Vagina (tissue), 2 donors: Measurements from ENCODE around the gene CNGB1. TPM values are rescaled to one million over a fixed set of nuclear protein-coding genes. Genes with fewer than 3 reads are reported as not detected.

ENCODE experiments used
- DNase-seq, 2 donors: peaks; one replicate each; pipeline ENCODE4 v3.0.0-alpha.2; 2017; ENCODE audit errors: extremely low spot score in 2 of 2
- H3K27ac ChIP-seq: fragments of 200-600 bp; sonication (generic); one replicate; pipeline ENCODE4 v1.5.1; 2019
- H3K27me3 ChIP-seq: fragments of 200-600 bp; sonication (generic); one replicate; pipeline ENCODE4 v1.5.1; 2019
- H3K36me3 ChIP-seq, 2 donors: fragments of 200-600 bp; sonication (generic); one replicate each; pipeline ENCODE4 v1.5.1; 2017 to 2019
- H3K4me1 ChIP-seq: fragments of 200-600 bp; sonication (generic); one replicate; pipeline ENCODE4 v1.5.1; 2019
- H3K4me3 ChIP-seq, 2 donors: fragments of 200-600 bp; sonication (generic); 1 replicate in 1 of 2; 2 replicates in 1 of 2; pipeline ENCODE4 v1.5.1; 2016 to 2019
- H3K9me3 ChIP-seq: fragments of 200-600 bp; sonication (generic); one replicate; pipeline ENCODE4 v1.5.1; 2019
- POLR2A ChIP-seq, 2 donors: fragments of 450-650 bp; IDR thresholded peaks; one replicate each; pipeline ENCODE4 v1.6.1; 2017; ENCODE audit warnings: antibody characterized with exemption in 2 of 2, mild to moderate bottlenecking in 2 of 2, moderate library complexity in 2 of 2
- POLR2AphosphoS5 ChIP-seq, 2 donors: sonication (generic); formaldehyde crosslinking; IDR thresholded peaks; one replicate each; pipeline ENCODE4 v1.9.0; 2017; ENCODE audit warnings: antibody characterized with exemption in 2 of 2, mild to moderate bottlenecking in 2 of 2, low read depth in 1 of 2; ENCODE audit not compliant: insufficient read depth in 1 of 2
- intact Hi-C: fragments of 100-400 bp; cut with DNase I; formaldehyde crosslinking; loops from one replicate; pipeline ENCODE4 v1.15.1; 2023
- total RNA-seq: library from RNA; depleted of rRNA; stranded (reverse); fragments of >200 nt; gene quantifications from one replicate; pipeline ENCODE4 v1.2.3, GENCODE V29; 2016
- TF ChIP-seq, protein P1 (sequence below), 3 experiments: fragments of 450-650 bp in 2 of 3; fragments of 200-600 bp in 1 of 3; sonication (generic) in 1 of 3; IDR thresholded peaks; one replicate each; pipeline ENCODE4 v1.5.1; 2017 to 2019; ENCODE audit warnings: antibody characterized with exemption in 3 of 3, mild to moderate bottlenecking in 2 of 3, moderate library complexity in 2 of 3

Gene CNGB1
- total RNA-seq, 1 donor from 2014 or later, result not detected

DNA sequence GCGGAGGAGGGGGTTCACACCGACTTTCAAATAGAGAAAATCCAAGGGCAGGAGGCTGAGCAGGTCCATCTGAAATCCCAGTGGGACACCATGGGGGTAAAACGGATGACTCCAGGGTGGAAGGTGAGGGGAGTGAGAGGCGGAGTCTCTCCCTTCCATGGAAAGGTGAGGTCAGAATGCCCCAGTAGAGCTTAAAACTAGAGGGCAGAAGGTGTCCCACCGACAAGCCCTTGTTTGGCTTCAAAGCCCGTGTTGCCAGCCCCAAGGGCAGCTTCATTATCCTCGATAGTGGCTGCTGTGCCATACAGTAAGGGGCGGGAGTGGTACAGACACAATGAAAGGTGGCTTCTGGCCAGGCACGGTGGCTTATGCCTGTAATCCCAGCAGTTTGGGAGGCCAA is 55.7 kb downstream of the CNGB1 start:
- Histone ChIP-seq H3K4me1 (no peaks in the 10 kb centered on the region), H3K9me3 (no peaks in the 10 kb centered on the region), H3K27ac (no peak overlapping the region), H3K27me3 (no peaks in the 10 kb centered on the region), H3K36me3 (no peaks in the 10 kb centered on the region), H3K4me3 (no peak overlapping the region)
- intact Hi-C loops, result no loop called here
- TF ChIP-seq POLR2A (IDR thresholded peaks at IDR 0.05), result no peak
- TF ChIP-seq, protein P1, sequence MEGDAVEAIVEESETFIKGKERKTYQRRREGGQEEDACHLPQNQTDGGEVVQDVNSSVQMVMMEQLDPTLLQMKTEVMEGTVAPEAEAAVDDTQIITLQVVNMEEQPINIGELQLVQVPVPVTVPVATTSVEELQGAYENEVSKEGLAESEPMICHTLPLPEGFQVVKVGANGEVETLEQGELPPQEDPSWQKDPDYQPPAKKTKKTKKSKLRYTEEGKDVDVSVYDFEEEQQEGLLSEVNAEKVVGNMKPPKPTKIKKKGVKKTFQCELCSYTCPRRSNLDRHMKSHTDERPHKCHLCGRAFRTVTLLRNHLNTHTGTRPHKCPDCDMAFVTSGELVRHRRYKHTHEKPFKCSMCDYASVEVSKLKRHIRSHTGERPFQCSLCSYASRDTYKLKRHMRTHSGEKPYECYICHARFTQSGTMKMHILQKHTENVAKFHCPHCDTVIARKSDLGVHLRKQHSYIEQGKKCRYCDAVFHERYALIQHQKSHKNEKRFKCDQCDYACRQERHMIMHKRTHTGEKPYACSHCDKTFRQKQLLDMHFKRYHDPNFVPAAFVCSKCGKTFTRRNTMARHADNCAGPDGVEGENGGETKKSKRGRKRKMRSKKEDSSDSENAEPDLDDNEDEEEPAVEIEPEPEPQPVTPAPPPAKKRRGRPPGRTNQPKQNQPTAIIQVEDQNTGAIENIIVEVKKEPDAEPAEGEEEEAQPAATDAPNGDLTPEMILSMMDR (IDR thresholded peaks at IDR 0.05), result no peak
- no peak for TF ChIP-seq POLR2AphosphoS5 (IDR thresholded peaks at IDR 0.05; ENCODE audit: insufficient read depth in 1 of 2, low read depth in 1 of 2)
- no peak for DNase-seq

DNA sequence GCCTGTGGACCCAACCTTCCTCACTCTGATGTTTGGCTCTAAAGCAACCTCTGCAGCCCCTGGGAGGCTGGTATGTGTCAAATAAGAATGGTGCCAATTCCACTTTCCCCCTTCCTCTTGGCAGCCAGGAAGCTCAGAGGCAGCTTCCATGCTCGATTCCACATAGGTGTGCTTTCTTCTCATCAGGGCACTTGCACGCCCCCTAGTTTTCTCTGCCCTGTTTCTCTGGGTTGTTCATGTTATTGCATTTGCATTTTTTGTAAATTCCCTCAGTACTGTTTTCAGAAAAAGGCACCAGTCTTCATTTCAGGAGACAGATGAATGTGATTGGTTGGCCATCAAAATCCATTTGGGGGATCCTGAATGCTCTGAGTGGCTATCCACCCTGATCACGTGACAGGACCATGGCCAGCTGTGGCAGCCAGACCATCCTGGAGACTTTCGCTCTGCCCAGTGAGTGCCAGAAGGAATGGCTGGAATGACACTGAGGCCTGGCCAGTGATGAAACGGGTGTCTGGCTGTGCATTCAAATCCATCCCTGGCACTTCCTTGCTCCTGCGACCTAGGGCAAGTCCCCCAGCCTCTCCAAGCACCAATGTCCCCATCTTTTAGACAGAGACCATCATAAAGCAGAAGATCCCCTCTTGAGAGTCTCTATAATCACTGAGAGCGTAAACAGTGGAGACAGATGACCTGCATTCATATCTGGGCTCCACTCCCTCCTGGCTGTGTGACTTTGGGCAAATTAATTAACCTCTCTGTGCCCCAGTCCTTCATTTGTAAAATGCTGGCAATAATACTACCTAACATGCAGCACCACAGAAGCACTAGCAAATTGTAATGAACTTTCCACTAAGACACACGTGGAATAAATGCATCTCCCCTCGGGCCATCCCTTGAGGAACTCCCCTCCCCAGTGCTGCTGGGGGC is 56.4 kb downstream of the CNGB1 start:
- Histone ChIP-seq H3K27me3 (no peaks in the 10 kb centered on the region), H3K4me3 (no peak overlapping the region), H3K27ac (no peak overlapping the region), H3K36me3 (no peaks in the 10 kb centered on the region), H3K4me1 (no peaks in the 10 kb centered on the region), H3K9me3 (no peaks in the 10 kb centered on the region)
- DNase-seq, result no peak
- intact Hi-C loops, result no loop called here
- TF ChIP-seq, protein P1 (IDR thresholded peaks at IDR 0.05), result no peak
- no peak for TF ChIP-seq POLR2AphosphoS5 (IDR thresholded peaks at IDR 0.05; ENCODE audit: insufficient read depth in 1 of 2, low read depth in 1 of 2)
- no peak for TF ChIP-seq POLR2A (IDR thresholded peaks at IDR 0.05)

DNA sequence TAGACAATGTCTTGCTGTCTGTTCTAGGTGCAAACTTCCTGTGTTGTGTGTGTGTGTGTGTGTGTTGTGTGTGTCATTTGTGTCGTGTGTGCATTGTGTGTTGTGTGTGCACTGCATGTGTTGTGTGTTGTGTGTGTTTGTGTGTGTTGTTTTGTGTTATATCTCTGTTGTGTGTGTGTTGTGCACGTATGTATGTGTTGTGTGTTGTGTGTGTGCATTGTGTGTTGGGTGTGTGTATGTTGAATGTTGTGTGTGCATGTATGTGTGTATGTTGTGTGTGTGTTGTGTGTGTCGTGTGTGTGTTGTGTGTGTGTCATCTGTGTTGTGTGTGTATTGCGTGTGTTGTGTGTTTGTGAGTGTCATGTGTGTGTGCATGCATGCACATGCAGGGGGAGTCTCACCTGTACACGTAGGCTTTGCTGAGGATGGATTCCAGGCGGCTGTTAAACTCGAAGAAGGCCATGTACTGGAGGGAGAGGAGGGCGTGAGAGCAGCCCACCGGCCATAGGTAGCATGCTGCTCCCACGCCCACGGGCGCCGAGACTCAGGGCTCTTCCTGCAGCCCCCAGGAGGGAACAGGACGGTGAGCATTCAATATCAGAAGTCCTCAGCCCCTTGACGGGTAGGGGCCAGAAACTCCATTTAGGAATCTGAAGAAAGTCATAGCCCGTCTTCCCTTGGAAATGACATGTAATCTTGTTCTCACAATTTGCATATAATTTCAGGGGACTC is 58.2 kb downstream of the CNGB1 start:
- no peaks in the 10 kb centered on the region for H3K36me3 ChIP-seq
- TF ChIP-seq, protein P1 (IDR thresholded peaks at IDR 0.05), result no peak
- TF ChIP-seq POLR2AphosphoS5 (IDR thresholded peaks at IDR 0.05; ENCODE audit: insufficient read depth in 1 of 2, low read depth in 1 of 2) (no peak), POLR2A (IDR thresholded peaks at IDR 0.05) (no peak)

DNA sequence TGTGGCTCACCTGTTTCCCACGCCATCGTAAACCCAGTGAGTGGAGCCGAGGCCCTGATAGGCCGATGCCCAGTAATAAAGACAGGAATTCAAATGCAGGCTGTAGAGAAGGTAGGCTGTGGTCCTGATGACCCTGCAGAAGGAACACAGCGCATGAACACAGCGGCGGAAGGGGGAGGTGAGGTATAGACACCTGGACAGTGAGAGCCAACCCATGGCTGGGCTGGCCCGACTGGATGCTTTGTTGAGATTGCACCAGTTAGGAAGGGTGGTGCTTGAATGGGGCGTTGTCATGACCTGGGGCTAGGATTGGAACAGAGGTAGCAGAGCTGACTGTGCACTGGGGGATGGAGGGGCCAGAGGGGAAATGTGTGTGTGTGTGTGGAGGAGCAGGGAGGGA is 59.2 kb downstream of the CNGB1 start:
- Histone ChIP-seq H3K27me3 (no peaks in the 10 kb centered on the region), H3K36me3 (no peaks in the 10 kb centered on the region), H3K4me3 (no peak overlapping the region), H3K27ac (no peak overlapping the region), H3K4me1 (no peaks in the 10 kb centered on the region), H3K9me3 (no peaks in the 10 kb centered on the region)
- DNase-seq, result no peak
- intact Hi-C loops, result no loop called here
- TF ChIP-seq POLR2AphosphoS5 (IDR thresholded peaks at IDR 0.05; ENCODE audit: insufficient read depth in 1 of 2, low read depth in 1 of 2) (no peak), POLR2A (IDR thresholded peaks at IDR 0.05) (no peak)
- TF ChIP-seq, protein P1 (IDR thresholded peaks at IDR 0.05), result no peak

More for the DNA sequence above, 58.2 kb downstream of the CNGB1 start:
- H3K4me3 ChIP-seq, result no peak overlapping the region
- no peak overlapping the region for H3K27ac ChIP-seq
- H3K4me1 ChIP-seq, result no peaks in the 10 kb centered on the region
- no peaks in the 10 kb centered on the region for H3K27me3 ChIP-seq
- no peaks in the 10 kb centered on the region for H3K9me3 ChIP-seq
- intact Hi-C loops, result no loop called here
- DNase-seq, result no peak
